Measurements from ENCODE around the gene ZFPM1.

The ZFPM1 gene

DNA sequence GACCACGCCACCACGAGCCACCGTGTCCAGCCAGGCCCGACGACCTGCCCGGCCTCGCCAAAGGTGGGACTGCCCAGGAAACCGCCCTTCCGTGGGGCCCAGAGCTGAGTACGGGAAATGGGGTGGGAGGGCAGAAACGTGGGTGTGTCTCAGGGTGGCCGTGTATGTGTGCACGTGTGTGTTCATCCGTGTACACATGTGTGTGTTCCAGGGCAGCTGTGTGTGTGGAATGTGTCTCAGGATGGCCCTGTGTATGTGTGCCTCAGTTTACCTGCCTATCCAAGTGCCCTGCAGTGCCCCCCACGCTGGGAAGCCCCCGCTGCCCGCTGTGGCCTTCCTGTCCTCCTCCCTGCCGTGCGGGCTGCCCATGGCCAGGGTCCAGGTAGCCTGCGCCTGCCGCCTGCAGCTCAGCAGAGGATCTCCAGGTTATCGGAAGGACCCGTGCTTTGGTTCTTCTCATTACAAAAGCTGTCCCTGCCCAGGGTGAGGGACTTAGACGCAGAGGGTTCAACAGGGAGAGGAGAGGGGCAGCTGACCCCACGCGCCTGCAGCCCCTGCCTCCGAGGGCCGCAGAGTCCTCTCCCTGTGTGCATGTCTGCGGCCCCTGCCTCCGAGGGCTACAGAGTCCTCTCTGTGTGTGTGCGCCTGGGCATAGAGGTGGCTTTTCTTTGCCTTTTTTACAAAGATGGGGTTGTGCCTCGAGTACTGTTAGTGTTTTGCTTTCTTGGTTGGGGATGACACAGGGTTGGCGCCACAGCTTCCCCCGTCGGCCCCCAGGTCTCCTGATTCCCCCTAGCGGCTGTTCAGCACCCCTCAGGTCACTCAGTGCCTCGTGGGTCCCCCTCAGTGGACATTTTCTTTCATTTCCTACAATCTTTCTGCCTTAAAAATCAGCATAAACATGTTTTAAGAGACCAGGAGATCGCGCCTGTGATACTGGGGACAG, 46.7 kb upstream of the ZFPM1 start:
- Histone ChIP-seq H3K9me3 (ENCODE audit: control insufficient read depth, low read length) (no peaks in the 10 kb centered on the region), H2AFZ (no peak overlapping the region), H3K9ac (no peak overlapping the region), H3K4me1 (no peaks in the 10 kb centered on the region), H3K27me3 (ENCODE audit: control insufficient read depth, insufficient read depth, low read length) (no peaks in the 10 kb centered on the region), H3K79me2 (no peaks in the 10 kb centered on the region), H3K4me3 (ENCODE audit: low read depth, low read length) (no peak overlapping the region), H3K4me2 (ENCODE audit: low read length) (no peak overlapping the region), H3K27ac (no peak overlapping the region), H3K36me3 (ENCODE audit: control insufficient read depth, insufficient read depth, low read length) (no peaks in the 10 kb centered on the region)
- TF ChIP-seq, protein P1, sequence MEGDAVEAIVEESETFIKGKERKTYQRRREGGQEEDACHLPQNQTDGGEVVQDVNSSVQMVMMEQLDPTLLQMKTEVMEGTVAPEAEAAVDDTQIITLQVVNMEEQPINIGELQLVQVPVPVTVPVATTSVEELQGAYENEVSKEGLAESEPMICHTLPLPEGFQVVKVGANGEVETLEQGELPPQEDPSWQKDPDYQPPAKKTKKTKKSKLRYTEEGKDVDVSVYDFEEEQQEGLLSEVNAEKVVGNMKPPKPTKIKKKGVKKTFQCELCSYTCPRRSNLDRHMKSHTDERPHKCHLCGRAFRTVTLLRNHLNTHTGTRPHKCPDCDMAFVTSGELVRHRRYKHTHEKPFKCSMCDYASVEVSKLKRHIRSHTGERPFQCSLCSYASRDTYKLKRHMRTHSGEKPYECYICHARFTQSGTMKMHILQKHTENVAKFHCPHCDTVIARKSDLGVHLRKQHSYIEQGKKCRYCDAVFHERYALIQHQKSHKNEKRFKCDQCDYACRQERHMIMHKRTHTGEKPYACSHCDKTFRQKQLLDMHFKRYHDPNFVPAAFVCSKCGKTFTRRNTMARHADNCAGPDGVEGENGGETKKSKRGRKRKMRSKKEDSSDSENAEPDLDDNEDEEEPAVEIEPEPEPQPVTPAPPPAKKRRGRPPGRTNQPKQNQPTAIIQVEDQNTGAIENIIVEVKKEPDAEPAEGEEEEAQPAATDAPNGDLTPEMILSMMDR (IDR thresholded peaks at IDR 0.05) = no peak

DNA sequence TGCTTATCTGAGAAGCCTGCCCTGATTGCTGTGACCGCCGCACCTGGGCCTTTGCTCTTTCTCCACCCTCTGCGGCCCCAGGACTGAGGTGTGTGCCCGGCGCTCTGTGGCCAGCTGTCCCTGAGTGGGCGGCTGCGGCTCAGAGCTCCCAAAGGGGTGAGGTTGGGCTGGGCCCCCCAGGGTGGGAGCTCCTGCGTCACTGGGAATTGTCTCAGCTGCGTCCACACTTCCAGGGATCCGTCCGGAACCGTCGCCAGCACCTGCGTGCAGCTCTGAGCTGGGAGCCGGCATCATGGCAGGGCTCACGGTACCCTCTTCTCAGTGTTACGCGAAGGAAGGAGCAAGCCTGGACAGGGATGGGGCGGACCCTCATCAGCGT, 46.0 kb upstream of the ZFPM1 start:
- Histone ChIP-seq H3K27ac (no peak overlapping the region), H2AFZ (no peak overlapping the region), H3K9me3 (ENCODE audit: control insufficient read depth, low read length) (no peaks in the 10 kb centered on the region), H3K4me1 (no peaks in the 10 kb centered on the region), H3K4me2 (ENCODE audit: low read length) (no peak overlapping the region), H3K79me2 (no peaks in the 10 kb centered on the region), H3K9ac (no peak overlapping the region), H3K36me3 (ENCODE audit: control insufficient read depth, insufficient read depth, low read length) (no peaks in the 10 kb centered on the region), H3K4me3 (ENCODE audit: low read depth, low read length) (no peak overlapping the region), H3K27me3 (ENCODE audit: control insufficient read depth, insufficient read depth, low read length) (no peaks in the 10 kb centered on the region)
- TF ChIP-seq, protein P1 (IDR thresholded peaks at IDR 0.05) = no peak

DNA sequence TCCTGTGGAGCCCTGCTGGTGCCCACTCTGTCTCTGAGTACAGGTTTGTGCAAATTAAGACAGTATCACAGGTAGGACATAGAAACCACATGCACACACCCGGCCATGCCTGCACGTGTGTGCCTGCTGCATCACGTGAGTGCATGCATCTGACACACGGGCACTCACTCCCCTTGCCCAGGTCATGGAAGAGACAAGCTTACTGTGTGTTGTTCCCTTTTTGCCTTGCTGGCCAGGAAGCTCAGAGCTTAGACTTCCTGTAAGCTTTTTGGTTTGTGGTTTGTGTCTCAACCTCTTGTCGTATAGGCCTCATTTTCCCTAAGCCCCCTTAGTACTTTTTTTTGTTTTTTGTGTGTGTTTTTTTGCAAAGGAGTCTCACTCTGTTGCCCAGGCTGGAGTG, 45.3 kb upstream of the ZFPM1 start:
- Histone ChIP-seq H3K4me1 (no peaks in the 10 kb centered on the region), H3K27ac (no peak overlapping the region), H3K4me2 (ENCODE audit: low read length) (no peak overlapping the region), H3K27me3 (ENCODE audit: control insufficient read depth, insufficient read depth, low read length) (no peaks in the 10 kb centered on the region), H3K9me3 (ENCODE audit: control insufficient read depth, low read length) (no peaks in the 10 kb centered on the region), H3K9ac (no peak overlapping the region), H3K79me2 (no peaks in the 10 kb centered on the region), H2AFZ (no peak overlapping the region), H3K36me3 (ENCODE audit: control insufficient read depth, insufficient read depth, low read length) (no peaks in the 10 kb centered on the region), H3K4me3 (ENCODE audit: low read depth, low read length) (no peak overlapping the region)
- TF ChIP-seq, protein P1 (IDR thresholded peaks at IDR 0.05) = no peak

DNA sequence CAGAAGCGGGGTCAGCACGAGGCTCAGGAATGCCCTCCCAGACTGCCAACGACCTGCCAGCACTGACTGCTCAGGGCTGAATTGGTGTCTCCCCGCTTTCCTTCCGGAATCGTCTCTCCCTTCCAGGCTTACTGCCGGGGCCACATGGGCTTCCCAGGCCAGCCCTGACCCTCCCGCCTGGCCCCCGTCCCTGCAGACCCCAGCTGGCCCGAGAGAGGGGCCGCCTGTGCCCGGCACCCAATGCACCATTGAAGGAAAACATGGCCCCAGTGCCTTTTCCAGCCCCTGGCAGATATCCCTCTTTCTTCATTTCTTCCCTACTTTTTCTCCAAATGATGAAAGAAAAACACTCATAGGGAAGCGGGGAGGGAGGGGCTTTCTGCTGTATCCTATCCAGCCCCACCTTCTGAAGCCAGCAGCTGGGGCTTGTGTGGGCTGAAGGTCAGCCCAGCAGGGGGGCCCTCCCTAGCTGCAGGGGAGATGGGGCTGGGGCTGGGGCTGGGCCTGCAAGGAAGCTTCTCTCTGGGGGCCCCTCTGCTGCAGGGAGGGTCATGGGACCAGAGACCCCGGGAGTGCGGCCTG, 44.4 kb upstream of the ZFPM1 start:
- H3K27me3 ChIP-seq (ENCODE audit: control insufficient read depth, insufficient read depth, low read length) = no peaks in the 10 kb centered on the region
- TF ChIP-seq, protein P1 (IDR thresholded peaks at IDR 0.05) = no peak
- no peak overlapping the region for H3K27ac ChIP-seq

More for the DNA sequence above, 44.4 kb upstream of the ZFPM1 start:
- Histone ChIP-seq H3K4me3 (ENCODE audit: low read depth, low read length) (no peak overlapping the region), H3K9me3 (ENCODE audit: control insufficient read depth, low read length) (no peaks in the 10 kb centered on the region), H2AFZ (no peak overlapping the region), H3K4me2 (ENCODE audit: low read length) (no peak overlapping the region), H3K4me1 (no peaks in the 10 kb centered on the region), H3K79me2 (no peaks in the 10 kb centered on the region), H3K36me3 (ENCODE audit: control insufficient read depth, insufficient read depth, low read length) (no peaks in the 10 kb centered on the region), H3K9ac (no peak overlapping the region)

All from parathyroid adenoma (tissue), 2 donors.